RWPE2 (cell line): Measurements from ENCODE around the gene ZPBP.
A peak's percentile ranks its signal among the peaks of the same experiment; 100 is the strongest.

Experiments used
- ATAC-seq: fragments of 200-7000 bp; cut with Tn5 transposase; 3 replicates; pipeline ENCODE4 v1.9.1; 2021; ENCODE audit warnings: low read depth
- DNase-seq: peaks from one replicate; pipeline ENCODE4 v3.0.0-alpha.2; 2020; ENCODE audit warnings: low spot score
- H3K27ac ChIP-seq: fragments of 450-650 bp; 2 replicates; pipeline ENCODE4 v1.5.1; 2017; ENCODE audit warnings: mild to moderate bottlenecking; ENCODE audit not compliant: poor library complexity, severe bottlenecking
- H3K27me3 ChIP-seq: fragments of 250-450 bp; sonication (Bioruptor Pico); 2 replicates; pipeline ENCODE4 v1.5.1; 2021; ENCODE audit warnings: mild to moderate bottlenecking, moderate library complexity; ENCODE audit not compliant: insufficient read depth, poor library complexity, severe bottlenecking
- H3K36me3 ChIP-seq: fragments of 250-450 bp; sonication (Bioruptor Pico); 2 replicates; pipeline ENCODE4 v1.5.1; 2020; ENCODE audit warnings: low read depth, mild to moderate bottlenecking, moderate library complexity
- H3K4me1 ChIP-seq: fragments of 250-450 bp; sonication (Bioruptor Pico); 2 replicates; pipeline ENCODE4 v1.5.1; 2021; ENCODE audit warnings: mild to moderate bottlenecking, moderate library complexity; ENCODE audit not compliant: insufficient read depth, poor library complexity, severe bottlenecking
- H3K4me3 ChIP-seq: fragments of 250-450 bp; sonication (Bioruptor Pico); 2 replicates; pipeline ENCODE4 v1.5.1; 2021; ENCODE audit warnings: mild to moderate bottlenecking, moderate library complexity; ENCODE audit not compliant: severe bottlenecking
- H3K9me3 ChIP-seq: fragments of 250-450 bp; sonication (Bioruptor Pico); 2 replicates; pipeline ENCODE4 v1.5.1; 2021; ENCODE audit warnings: mild to moderate bottlenecking, moderate library complexity; ENCODE audit not compliant: severe bottlenecking
- CTCF ChIP-seq: fragments of 450-650 bp; IDR thresholded peaks from one replicate; pipeline ENCODE4 v1.5.1; 2017; ENCODE audit warnings: mild to moderate bottlenecking, moderate library complexity; ENCODE audit not compliant: poor library complexity, severe bottlenecking

Gene ZPBP

GRCh38 chr7:50138101-50138500, 45.1 kb upstream of the ZPBP start:
- no peak overlapping the region for H3K4me3 ChIP-seq
- no peak overlapping the region for H3K27ac ChIP-seq
- no peaks in the 10 kb centered on the region for H3K36me3 ChIP-seq
- H3K27me3 ChIP-seq, result peaks cover 12% of the 10 kb centered on the region
- no peak for TF ChIP-seq CTCF
- ATAC-seq (no peak), DNase-seq (no peak)
- H3K9me3 ChIP-seq, result no peaks in the 10 kb centered on the region
- H3K4me1 ChIP-seq, result no peaks in the 10 kb centered on the region

DNA sequence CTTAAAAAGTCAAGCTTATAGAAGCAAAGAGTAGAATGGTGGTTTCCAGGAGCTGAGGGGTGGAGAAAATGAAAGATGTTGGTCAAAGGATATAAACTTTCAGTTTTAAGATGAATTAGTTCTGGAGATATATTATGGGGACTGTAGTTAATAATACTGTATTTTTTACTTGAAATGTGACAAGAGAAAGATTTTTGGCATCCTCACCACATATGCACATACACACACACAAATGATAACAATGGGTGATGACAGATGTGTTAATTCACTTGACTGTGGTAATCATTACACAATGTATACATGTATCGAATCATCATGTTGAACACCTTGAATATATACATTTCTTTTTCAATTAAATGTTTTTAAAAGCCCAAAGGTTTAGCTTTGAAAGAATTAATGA, 32.7 kb upstream of the ZPBP start:
- no peak for TF ChIP-seq CTCF
- H3K27me3 ChIP-seq, result no peaks in the 10 kb centered on the region
- ATAC-seq (no peak), DNase-seq (no peak)
- H3K9me3 ChIP-seq, result no peaks in the 10 kb centered on the region
- H3K27ac ChIP-seq, result no peak overlapping the region
- no peaks in the 10 kb centered on the region for H3K4me1 ChIP-seq
- no peaks in the 10 kb centered on the region for H3K36me3 ChIP-seq
- H3K4me3 ChIP-seq, result no peak overlapping the region

DNA sequence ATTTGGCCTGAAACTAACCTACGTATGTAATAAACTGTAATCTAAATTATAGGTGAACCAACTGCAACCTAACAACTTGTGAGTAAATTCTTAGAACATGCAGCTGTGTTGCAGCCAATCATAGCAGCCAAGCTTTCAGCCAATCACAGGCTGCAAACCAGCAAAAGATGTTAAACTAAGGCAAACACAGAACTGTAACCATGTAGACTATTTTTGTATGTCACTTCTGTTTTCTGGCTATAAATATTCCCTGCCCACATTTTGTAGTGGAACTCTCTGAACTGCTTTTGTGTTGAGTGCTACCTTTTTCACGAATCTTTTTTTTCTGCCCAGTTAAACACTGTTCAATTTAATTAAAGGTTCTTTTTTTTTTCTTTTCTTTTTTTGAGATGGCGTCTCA, 28.2 kb upstream of the ZPBP start:
- Histone ChIP-seq H3K4me3 (no peak overlapping the region), H3K27me3 (peaks cover 24% of the 10 kb centered on the region), H3K9me3 (no peaks in the 10 kb centered on the region), H3K27ac (no peak overlapping the region), H3K36me3 (no peaks in the 10 kb centered on the region), H3K4me1 (no peaks in the 10 kb centered on the region)
- no peak for TF ChIP-seq CTCF
- ATAC-seq (no peak), DNase-seq (no peak)

DNA sequence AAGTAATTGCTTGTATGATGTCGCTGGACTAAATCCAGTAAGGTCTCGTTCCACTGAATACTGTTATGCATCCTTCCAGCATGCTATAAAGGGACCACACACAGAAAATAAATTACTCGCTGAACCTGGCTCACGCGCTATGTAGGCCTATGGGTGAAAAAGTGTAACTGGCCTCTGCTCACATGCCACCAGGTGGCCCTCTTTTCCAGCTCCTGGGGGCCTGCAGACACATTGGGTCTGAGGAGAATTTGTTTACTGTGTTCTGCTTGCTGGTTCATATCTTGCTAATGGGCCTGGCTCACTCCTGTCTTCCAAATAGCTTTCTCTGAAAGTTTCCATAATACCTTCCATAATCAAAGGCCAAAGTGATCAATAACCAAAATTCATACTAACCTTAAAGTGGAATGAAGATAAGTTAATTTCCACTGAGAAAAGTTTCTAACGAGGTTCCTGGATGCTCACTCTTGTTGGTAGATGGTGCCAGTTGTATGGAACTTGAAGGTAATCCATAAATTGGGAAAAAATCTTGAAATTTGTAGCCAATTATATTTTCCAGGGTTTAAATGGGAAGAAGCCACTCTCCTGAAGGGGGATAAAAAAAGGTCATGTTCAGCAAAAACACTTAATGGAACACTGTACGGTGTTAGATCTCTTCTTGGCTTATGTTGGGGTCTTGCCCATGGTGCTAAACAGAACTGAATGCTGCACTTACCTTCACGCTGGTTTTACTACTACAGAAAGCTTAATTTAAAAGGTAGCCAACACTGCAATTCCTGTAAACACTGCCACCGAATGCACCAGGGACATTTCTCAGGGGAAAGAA, 27.0 kb upstream of the ZPBP start:
- no peak for ATAC-seq
- Histone ChIP-seq H3K4me1 (no peaks in the 10 kb centered on the region), H3K27me3 (peaks cover 37% of the 10 kb centered on the region), H3K36me3 (no peaks in the 10 kb centered on the region), H3K4me3 (no peak overlapping the region), H3K27ac (no peak overlapping the region), H3K9me3 (no peaks in the 10 kb centered on the region)
- TF ChIP-seq CTCF, result peak; percentile 20
- no peak for DNase-seq

GRCh38 chr7:50112250-50112649, 19.2 kb upstream of the ZPBP start:
- Histone ChIP-seq H3K27me3 (peaks cover 28% of the 10 kb centered on the region), H3K4me3 (no peak overlapping the region), H3K36me3 (no peaks in the 10 kb centered on the region), H3K4me1 (no peaks in the 10 kb centered on the region), H3K9me3 (peaks cover 6% of the 10 kb centered on the region), H3K27ac (no peak overlapping the region)
- no peak for TF ChIP-seq CTCF
- no peak for DNase-seq
- no peak for ATAC-seq
